Peyer's patch (tissue), 4 donors: Measurements from ENCODE around the gene SH3GL1. TPM values are rescaled to one million over a fixed set of nuclear protein-coding genes. Genes with fewer than 3 reads are reported as not detected.
"Not testable (repeated sequence)": the region's sequence is repeated elsewhere in the genome, so short reads cannot be mapped to it uniquely, and the experiment has no call there.

Experiments used
- DNase-seq, 3 donors: peaks; one replicate each; pipeline ENCODE4 v3.0.0-alpha.2; 2017 to 2019
- H3K27ac ChIP-seq, 4 donors: fragments of 200-600 bp; sonication (generic); one replicate each; pipeline ENCODE4 v1.5.1; 2016 to 2019
- H3K27me3 ChIP-seq, 2 donors: fragments of 200-600 bp; sonication (generic); one replicate each; pipeline ENCODE4 v1.5.1; 2019
- H3K36me3 ChIP-seq, 3 donors: fragments of 200-600 bp; sonication (generic); one replicate each; pipeline ENCODE4 v1.5.1; 2016 to 2019
- H3K4me1 ChIP-seq, 4 donors: fragments of 200-600 bp; sonication (generic); one replicate each; pipeline ENCODE4 v1.5.1; 2016 to 2019
- H3K4me3 ChIP-seq, 4 donors: fragments of 200-600 bp; sonication (generic); 1 replicate in 3 of 4; 2 replicates in 1 of 4; pipeline ENCODE4 v1.5.1; 2016 to 2019; ENCODE audit warnings: mild to moderate bottlenecking in 1 of 4
- H3K9me3 ChIP-seq, 4 donors: fragments of 200-600 bp; sonication (generic); one replicate each; pipeline ENCODE4 v1.5.1; 2016 to 2019; ENCODE audit warnings: mild to moderate bottlenecking in 1 of 4
- CTCF ChIP-seq, 6 experiments: fragments of 450-650 bp in 4 of 6; fragments of 200-600 bp in 2 of 6; sonication (generic) in 1 of 6; IDR thresholded peaks; one replicate each; pipeline ENCODE4 v1.5.1; 2017 to 2019; ENCODE audit warnings: antibody characterized with exemption in 6 of 6, mild to moderate bottlenecking in 3 of 6, moderate library complexity in 1 of 6
- POLR2A ChIP-seq, 2 donors: fragments of 450-650 bp; IDR thresholded peaks; one replicate each; pipeline ENCODE4 v1.5.1; 2017; ENCODE audit warnings: antibody characterized with exemption in 2 of 2, mild to moderate bottlenecking in 2 of 2, moderate library complexity in 2 of 2
- total RNA-seq, 4 donors: library from RNA; depleted of rRNA; stranded (reverse); fragments of >200 nt; gene quantifications; one replicate each; pipeline ENCODE4 v1.1.0, GENCODE V29; 2016

SH3GL1 gene
- total RNA-seq, 4 donors from 2014 or later, result 69.3 to 102 (median 73.9) TPM

GRCh38 chr19:4350726-4351125, 49.6 kb downstream of the SH3GL1 start:
- Histone ChIP-seq H3K4me3 (no peak overlapping the region), H3K9me3 (no peaks in the 10 kb centered on the region), H3K27me3 (no peaks in the 10 kb centered on the region), H3K4me1 (no peaks in the 10 kb centered on the region), H3K27ac (no peak overlapping the region), H3K36me3 (peaks cover 0 to 38% (median 0%) of the 10 kb centered on the region in 3 donors)
- no peak for DNase-seq
- TF ChIP-seq CTCF (IDR thresholded peaks at IDR 0.05) (no peak), POLR2A (IDR thresholded peaks at IDR 0.05) (no peak)

GRCh38 chr19:4350111-4350510, 50.2 kb downstream of the SH3GL1 start:
- Histone ChIP-seq H3K27ac (no peak overlapping the region), H3K36me3 (peaks cover 0 to 39% (median 0%) of the 10 kb centered on the region in 3 donors), H3K27me3 (no peaks in the 10 kb centered on the region), H3K4me3 (no peak overlapping the region), H3K4me1 (peaks cover 0 to 4% (median 0%) of the 10 kb centered on the region in 4 donors), H3K9me3 (no peaks in the 10 kb centered on the region)
- DNase-seq, result no peak
- TF ChIP-seq CTCF (IDR thresholded peaks at IDR 0.05) (no peak), POLR2A (IDR thresholded peaks at IDR 0.05) (no peak)

GRCh38 chr19:4349225-4349624, 51.1 kb downstream of the SH3GL1 start:
- H3K36me3 ChIP-seq, result peaks cover 0 to 34% (median 0%) of the 10 kb centered on the region in 3 donors
- H3K4me1 ChIP-seq, result not testable (repeated sequence)

GRCh38 chr19:4347521-4347920, 52.8 kb downstream of the SH3GL1 start:
- DNase-seq, result no peak
- no peaks in the 10 kb centered on the region for H3K9me3 ChIP-seq
- no peaks in the 10 kb centered on the region for H3K27me3 ChIP-seq
- peaks cover 0 to 29% (median 0%) of the 10 kb centered on the region in 3 donors for H3K36me3 ChIP-seq
- H3K27ac ChIP-seq, result no peak overlapping the region
- no peak for TF ChIP-seq CTCF (IDR thresholded peaks at IDR 0.05)
- no peak for TF ChIP-seq POLR2A (IDR thresholded peaks at IDR 0.05)
- H3K4me3 ChIP-seq, result no peak overlapping the region
- peaks cover 0 to 13% (median 6%) of the 10 kb centered on the region in 4 donors for H3K4me1 ChIP-seq

More at GRCh38 chr19:4349225-4349624, 51.1 kb downstream of the SH3GL1 start:
- H3K27me3 ChIP-seq, DNase-seq, H3K4me3 ChIP-seq, H3K27ac ChIP-seq, H3K9me3 ChIP-seq: not testable (repeated sequence)

- H3K4me3 ChIP-seq, result no peak overlapping the region
- TF ChIP-seq POLR2A (IDR thresholded peaks at IDR 0.05), result no peak
- TF ChIP-seq CTCF (IDR thresholded peaks at IDR 0.05), result no peak
- H3K9me3 ChIP-seq, result no peaks in the 10 kb centered on the region
- H3K36me3 ChIP-seq, result peaks cover 0 to 29% (median 0%) of the 10 kb centered on the region in 3 donors
- H3K27me3 ChIP-seq, result no peaks in the 10 kb centered on the region
- DNase-seq, result no peak
- no peak overlapping the region for H3K27ac ChIP-seq
- H3K4me1 ChIP-seq, result peaks cover 0 to 21% (median 6%) of the 10 kb centered on the region in 4 donors
These were observed 54.3 kb downstream of the SH3GL1 start for GRCh38 chr19:4346020-4346383.

- no peak for TF ChIP-seq POLR2A (IDR thresholded peaks at IDR 0.05)
- TF ChIP-seq CTCF (IDR thresholded peaks at IDR 0.05), result no peak
- Histone ChIP-seq H3K4me3 (no peak overlapping the region), H3K9me3 (no peaks in the 10 kb centered on the region), H3K4me1 (peaks cover 0 to 21% (median 6%) of the 10 kb centered on the region in 4 donors), H3K27ac (no peak overlapping the region), H3K27me3 (no peaks in the 10 kb centered on the region), H3K36me3 (peaks cover 0 to 29% (median 0%) of the 10 kb centered on the region in 3 donors)
- DNase-seq, result peak in 1 of 3 donors; percentile 67
These were observed 54.9 kb downstream of the SH3GL1 start for GRCh38 chr19:4345342-4346019.
